NB4 (cell line): ENCODE measurements around the gene HMSD.

Experiments used
- POLR2A ChIP-seq: IDR thresholded peaks from 2 replicates; pipeline ENCODE4 v1.6.1; 2011; ENCODE audit warnings: mild to moderate bottlenecking; ENCODE audit not compliant: insufficient read length; ENCODE audit errors: extremely low read depth
- TF ChIP-seq, protein P1 (sequence below): IDR thresholded peaks from one replicate; pipeline ENCODE4 v1.5.1; 2012; ENCODE audit warnings: low read depth, low read length

DNA sequence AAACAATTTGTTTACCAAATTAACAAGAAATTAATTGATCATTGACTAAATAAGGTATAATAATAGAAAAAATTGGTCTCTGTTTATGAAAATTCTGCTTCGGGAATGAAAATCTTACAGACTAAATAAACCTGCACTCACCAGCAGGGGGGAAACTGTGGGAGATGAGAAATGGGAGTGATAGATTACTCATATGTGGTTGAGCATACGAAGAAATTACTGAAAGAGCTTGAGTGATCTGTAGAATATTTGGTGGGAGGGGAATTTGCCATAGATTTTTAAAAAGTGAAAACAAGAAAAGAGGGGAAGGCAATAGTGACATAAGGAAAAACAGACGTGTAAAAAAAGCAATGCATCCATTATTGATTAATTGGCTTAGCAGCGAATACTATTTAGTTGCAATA lies 2.2 kb downstream of the HMSD start:
- TF ChIP-seq, protein P1, sequence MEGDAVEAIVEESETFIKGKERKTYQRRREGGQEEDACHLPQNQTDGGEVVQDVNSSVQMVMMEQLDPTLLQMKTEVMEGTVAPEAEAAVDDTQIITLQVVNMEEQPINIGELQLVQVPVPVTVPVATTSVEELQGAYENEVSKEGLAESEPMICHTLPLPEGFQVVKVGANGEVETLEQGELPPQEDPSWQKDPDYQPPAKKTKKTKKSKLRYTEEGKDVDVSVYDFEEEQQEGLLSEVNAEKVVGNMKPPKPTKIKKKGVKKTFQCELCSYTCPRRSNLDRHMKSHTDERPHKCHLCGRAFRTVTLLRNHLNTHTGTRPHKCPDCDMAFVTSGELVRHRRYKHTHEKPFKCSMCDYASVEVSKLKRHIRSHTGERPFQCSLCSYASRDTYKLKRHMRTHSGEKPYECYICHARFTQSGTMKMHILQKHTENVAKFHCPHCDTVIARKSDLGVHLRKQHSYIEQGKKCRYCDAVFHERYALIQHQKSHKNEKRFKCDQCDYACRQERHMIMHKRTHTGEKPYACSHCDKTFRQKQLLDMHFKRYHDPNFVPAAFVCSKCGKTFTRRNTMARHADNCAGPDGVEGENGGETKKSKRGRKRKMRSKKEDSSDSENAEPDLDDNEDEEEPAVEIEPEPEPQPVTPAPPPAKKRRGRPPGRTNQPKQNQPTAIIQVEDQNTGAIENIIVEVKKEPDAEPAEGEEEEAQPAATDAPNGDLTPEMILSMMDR, result peak; percentile 25
- no peak for TF ChIP-seq POLR2A
